IPS-11a (cell line): ENCODE data around the gene TSHZ2.

Source experiments
- H3K4me3 ChIP-seq: one replicate; pipeline ENCODE4 v1.5.1; 2013; ENCODE audit warnings: low read depth, low read length, control low read depth

TSHZ2 gene

GRCh38 chr20:53122853-53123252 lies 150.7 kb downstream of the TSHZ2 start:
- H3K4me3 ChIP-seq = no peak overlapping the region

GRCh38 chr20:53124075-53124551 lies 152.0 kb downstream of the TSHZ2 start:
- no peak overlapping the region for H3K4me3 ChIP-seq

- H3K4me3 ChIP-seq = no peak overlapping the region
Measured at GRCh38 chr20:53124803-53125202, 152.6 kb downstream of the TSHZ2 start.

- H3K4me3 ChIP-seq = no peak overlapping the region
Measured at GRCh38 chr20:53126185-53126584, 154.0 kb downstream of the TSHZ2 start.

GRCh38 chr20:53127027-53127426 lies 154.9 kb downstream of the TSHZ2 start:
- H3K4me3 ChIP-seq = no peak overlapping the region

- no peak overlapping the region for H3K4me3 ChIP-seq
Measured at GRCh38 chr20:53128004-53128403, 155.8 kb downstream of the TSHZ2 start.

- H3K4me3 ChIP-seq = no peak overlapping the region
Measured at GRCh38 chr20:53129563-53129962, 157.4 kb downstream of the TSHZ2 start.

GRCh38 chr20:53130795-53131194 lies 158.6 kb downstream of the TSHZ2 start:
- no peak overlapping the region for H3K4me3 ChIP-seq

GRCh38 chr20:53133125-53133524 lies 161.0 kb downstream of the TSHZ2 start:
- H3K4me3 ChIP-seq = no peak overlapping the region

- no peak overlapping the region for H3K4me3 ChIP-seq
Measured at GRCh38 chr20:53133628-53134027, 161.5 kb downstream of the TSHZ2 start.

- H3K4me3 ChIP-seq = no peak overlapping the region
Measured at GRCh38 chr20:53136473-53136872, 164.3 kb downstream of the TSHZ2 start.

GRCh38 chr20:53138454-53139262 lies 166.5 kb downstream of the TSHZ2 start:
- H3K4me3 ChIP-seq = no peak overlapping the region

- H3K4me3 ChIP-seq = no peak overlapping the region
Measured at GRCh38 chr20:53141201-53142050, 169.3 kb downstream of the TSHZ2 start.

GRCh38 chr20:53142225-53143127 lies 170.3 kb downstream of the TSHZ2 start:
- H3K4me3 ChIP-seq = no peak overlapping the region

GRCh38 chr20:53146201-53146891 lies 174.2 kb downstream of the TSHZ2 start:
- H3K4me3 ChIP-seq = no peak overlapping the region

GRCh38 chr20:53148771-53149147 lies 176.6 kb downstream of the TSHZ2 start:
- H3K4me3 ChIP-seq = no peak overlapping the region

- H3K4me3 ChIP-seq = no peak overlapping the region
Measured at GRCh38 chr20:53149148-53149889, 177.2 kb downstream of the TSHZ2 start.

- no peak overlapping the region for H3K4me3 ChIP-seq
Measured at GRCh38 chr20:53149890-53150205, 177.7 kb downstream of the TSHZ2 start.

- no peak overlapping the region for H3K4me3 ChIP-seq
Measured at GRCh38 chr20:53150532-53150931, 178.4 kb downstream of the TSHZ2 start.

- H3K4me3 ChIP-seq = no peak overlapping the region
Measured at GRCh38 chr20:53152228-53152627, 180.1 kb downstream of the TSHZ2 start.
